SK-N-MC (cell line): ENCODE data around the gene LRP5.

Experiments used
- EZH2 ChIP-seq: fragments of 200-600 bp; sonication (generic); IDR thresholded peaks from one replicate; pipeline ENCODE4 v1.6.1; 2017; ENCODE audit warnings: antibody characterized with exemption
- POLR2AphosphoS5 ChIP-seq: IDR thresholded peaks from 2 replicates; pipeline ENCODE4 v1.6.1; 2012; ENCODE audit warnings: mild to moderate bottlenecking, low read depth, low read length, borderline replicate concordance

- TF ChIP-seq POLR2AphosphoS5: no peak
- TF ChIP-seq EZH2: no peak
These were observed 59.7 kb downstream of the LRP5 start for GRCh38 chr11:68372114-68372513.
